ENCODE measurements around the gene TEPSIN. TPM values are rescaled to one million over a fixed set of nuclear protein-coding genes. Genes with fewer than 3 reads are reported as not detected.

TEPSIN gene
- total and polyA plus RNA-seq, 9 donors: 2.5 to 30.2 (median 24.5) TPM

- Histone ChIP-seq H3K36me3 (no peaks in the 10 kb centered on the region), H3K27me3 (no peaks in the 10 kb centered on the region), H3K9me3 (no peaks in the 10 kb centered on the region), H3K4me1 (ENCODE audit: insufficient read depth) (peaks cover 3% of the 10 kb centered on the region), H3K4me3 (no peak overlapping the region), H3K27ac (no peak overlapping the region)
- intact Hi-C loops (cut with DNase I): loop anchor here in 2 of 4 donors (5.0 to 10.0 kb wide), 2 partner anchors 138 to 346 kb away; partner anchors contain the start of gene BAHCC1 (in 1 of the 2)
- TF ChIP-seq EP300 (IDR thresholded peaks at IDR 0.05) (no peak), POLR2A (IDR thresholded peaks at IDR 0.05) (no peak), CTCF (IDR thresholded peaks at IDR 0.05) (no peak)
- 87 to 93% (median 90%) methylated on average over 21 to 23 of the region's 23 CpGs for WGBS, 3 donors
- no peak for DNase-seq
These were observed 20.3 kb upstream of the TEPSIN start for GRCh38 chr17:81259058-81259605.

- no peaks in the 10 kb centered on the region for H3K27me3 ChIP-seq
- no peak overlapping the region for H3K27ac ChIP-seq
- no peak overlapping the region for H3K4me3 ChIP-seq
- intact Hi-C loops (cut with DNase I): loop anchor here in 2 of 4 donors (5.0 to 10.0 kb wide), 2 partner anchors 139 to 347 kb away; partner anchors contain the start of gene BAHCC1 (in 1 of the 2)
- H3K4me1 ChIP-seq (ENCODE audit: insufficient read depth): peaks cover 3% of the 10 kb centered on the region
- H3K36me3 ChIP-seq: no peaks in the 10 kb centered on the region
- 71 to 78% (median 76%) methylated on average over 20 of the region's 20 CpGs for WGBS, 3 donors
- DNase-seq: no peak
- TF ChIP-seq EP300 (IDR thresholded peaks at IDR 0.05) (no peak), CTCF (IDR thresholded peaks at IDR 0.05) (no peak), POLR2A (IDR thresholded peaks at IDR 0.05) (no peak)
- no peaks in the 10 kb centered on the region for H3K9me3 ChIP-seq
These were observed 19.4 kb upstream of the TEPSIN start for GRCh38 chr17:81258292-81258691.

- 90 to 92% (median 91%) methylated on average over 19 of the region's 19 CpGs for WGBS, 3 donors
- peaks cover 3% of the 10 kb centered on the region for H3K4me1 ChIP-seq (ENCODE audit: insufficient read depth)
- no peak for DNase-seq
- H3K27ac ChIP-seq: no peak overlapping the region
- no peak for TF ChIP-seq CTCF (IDR thresholded peaks at IDR 0.05)
- no peak for TF ChIP-seq EP300 (IDR thresholded peaks at IDR 0.05)
- no peak for TF ChIP-seq POLR2A (IDR thresholded peaks at IDR 0.05)
- H3K27me3 ChIP-seq: no peaks in the 10 kb centered on the region
- H3K9me3 ChIP-seq: no peaks in the 10 kb centered on the region
- H3K4me3 ChIP-seq: no peak overlapping the region
- intact Hi-C loops (cut with DNase I): loop anchor here in 2 of 4 donors (5.0 to 10.0 kb wide), 2 partner anchors 140 to 347 kb away; partner anchors contain the start of gene BAHCC1 (in 1 of the 2)
- H3K36me3 ChIP-seq: no peaks in the 10 kb centered on the region
These were observed 18.7 kb upstream of the TEPSIN start for GRCh38 chr17:81257533-81257932.

- no peaks in the 10 kb centered on the region for H3K27me3 ChIP-seq
- H3K4me3 ChIP-seq: no peak overlapping the region
- intact Hi-C loops (cut with DNase I): loop anchor here in 2 of 4 donors (5.0 to 10.0 kb wide), 2 partner anchors 141 to 348 kb away; partner anchors contain the start of gene BAHCC1 (in 1 of the 2)
- no peaks in the 10 kb centered on the region for H3K9me3 ChIP-seq
- 86 to 88% (median 87%) methylated on average over 12 of the region's 12 CpGs for WGBS, 3 donors
- TF ChIP-seq POLR2A (IDR thresholded peaks at IDR 0.05) (no peak), CTCF (IDR thresholded peaks at IDR 0.05) (no peak), EP300 (IDR thresholded peaks at IDR 0.05) (no peak)
- H3K4me1 ChIP-seq (ENCODE audit: insufficient read depth): peaks cover 3% of the 10 kb centered on the region
- H3K36me3 ChIP-seq: no peaks in the 10 kb centered on the region
- DNase-seq: no peak
- no peak overlapping the region for H3K27ac ChIP-seq
These were observed 17.8 kb upstream of the TEPSIN start for GRCh38 chr17:81256616-81257015.

Data from ovary (tissue), 9 donors.